Progenitor cell of endocrine pancreas (in vitro differentiated cells): ENCODE data around the gene C6. TPM values are rescaled to one million over a fixed set of nuclear protein-coding genes. Genes with fewer than 3 reads are reported as not detected.

ENCODE experiments used
- DNase-seq: peaks from one replicate; pipeline ENCODE4 v3.0.0; 2021; ENCODE audit warnings: low spot score; ENCODE audit not compliant: unreplicated experiment
- H3K27ac Mint-ChIP-seq: 2 replicates; pipeline ENCODE4 v1.8.0; 2021; ENCODE audit warnings: mild to moderate bottlenecking, moderate library complexity, mixed read lengths
- H3K27me3 Mint-ChIP-seq: 2 replicates; pipeline ENCODE4 v1.8.0; 2021; ENCODE audit warnings: mixed read lengths
- H3K36me3 Mint-ChIP-seq: 2 replicates; pipeline ENCODE4 v1.8.0; 2022; ENCODE audit warnings: mixed read lengths; ENCODE audit not compliant: insufficient read depth
- H3K4me1 Mint-ChIP-seq: 2 replicates; pipeline ENCODE4 v1.8.0; 2021; ENCODE audit warnings: low read depth, mixed read lengths
- H3K4me3 Mint-ChIP-seq: 2 replicates; pipeline ENCODE4 v1.8.0; 2021; ENCODE audit warnings: low read depth, mild to moderate bottlenecking, moderate library complexity, mixed read lengths
- H3K9me3 Mint-ChIP-seq: 2 replicates; pipeline ENCODE4 v1.8.0; 2021; ENCODE audit warnings: low read depth, mixed read lengths
- total RNA-seq: library from RNA; stranded (reverse); gene quantifications from 2 replicates; pipeline ENCODE4 v1.2.1, GENCODE V29; 2021
- TF ChIP-seq, protein P1 (sequence below): fragments of 200-600 bp; sonication (generic); IDR thresholded peaks from one replicate; pipeline ENCODE4 v1.5.0; 2021; ENCODE audit warnings: antibody characterized with exemption, mild to moderate bottlenecking; ENCODE audit not compliant: unreplicated experiment

Gene C6
- total RNA-seq, 1 donor from 2014 or later, result 0.74 TPM

DNA sequence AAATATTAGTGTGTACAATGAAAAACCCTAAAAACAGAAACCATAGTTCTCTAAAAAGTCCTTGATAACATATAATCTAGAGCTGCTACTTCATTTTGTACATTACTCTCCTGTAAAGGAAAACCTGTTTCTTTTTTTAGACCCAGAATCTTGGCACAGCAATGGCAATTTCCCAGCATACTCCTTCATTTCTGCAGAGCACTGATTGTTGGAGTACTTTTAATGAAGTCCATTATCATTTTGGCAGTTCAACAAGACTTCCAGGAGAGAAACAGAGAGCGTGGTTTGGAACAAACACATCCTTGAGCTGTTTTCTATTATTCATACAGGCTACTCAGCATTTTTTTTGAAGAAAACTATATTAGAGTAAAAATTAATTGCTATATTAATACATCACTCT is 119.5 kb downstream of the C6 start:
- H3K9me3 Mint-ChIP-seq, result peaks cover 6% of the 10 kb centered on the region
- peaks cover 1% of the 10 kb centered on the region for H3K4me1 Mint-ChIP-seq
- H3K36me3 Mint-ChIP-seq, result no peaks in the 10 kb centered on the region
- H3K27ac Mint-ChIP-seq, result no peak overlapping the region
- DNase-seq, result no peak
- H3K4me3 Mint-ChIP-seq, result no peak overlapping the region
- no peaks in the 10 kb centered on the region for H3K27me3 Mint-ChIP-seq
- TF ChIP-seq, protein P1, sequence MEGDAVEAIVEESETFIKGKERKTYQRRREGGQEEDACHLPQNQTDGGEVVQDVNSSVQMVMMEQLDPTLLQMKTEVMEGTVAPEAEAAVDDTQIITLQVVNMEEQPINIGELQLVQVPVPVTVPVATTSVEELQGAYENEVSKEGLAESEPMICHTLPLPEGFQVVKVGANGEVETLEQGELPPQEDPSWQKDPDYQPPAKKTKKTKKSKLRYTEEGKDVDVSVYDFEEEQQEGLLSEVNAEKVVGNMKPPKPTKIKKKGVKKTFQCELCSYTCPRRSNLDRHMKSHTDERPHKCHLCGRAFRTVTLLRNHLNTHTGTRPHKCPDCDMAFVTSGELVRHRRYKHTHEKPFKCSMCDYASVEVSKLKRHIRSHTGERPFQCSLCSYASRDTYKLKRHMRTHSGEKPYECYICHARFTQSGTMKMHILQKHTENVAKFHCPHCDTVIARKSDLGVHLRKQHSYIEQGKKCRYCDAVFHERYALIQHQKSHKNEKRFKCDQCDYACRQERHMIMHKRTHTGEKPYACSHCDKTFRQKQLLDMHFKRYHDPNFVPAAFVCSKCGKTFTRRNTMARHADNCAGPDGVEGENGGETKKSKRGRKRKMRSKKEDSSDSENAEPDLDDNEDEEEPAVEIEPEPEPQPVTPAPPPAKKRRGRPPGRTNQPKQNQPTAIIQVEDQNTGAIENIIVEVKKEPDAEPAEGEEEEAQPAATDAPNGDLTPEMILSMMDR, result no peak

Other genes starting within 250 kb of the C6 start
- gene MROH2B, start 142.2 kb downstream of the C6 start, total RNA-seq, result not detected in 2 replicates